HepG2 (cell line): ENCODE results near the gene MRPL43. TPM values are rescaled to one million over a fixed set of nuclear protein-coding genes. Genes with fewer than 3 reads are reported as not detected.
A peak's percentile ranks its signal among the peaks of the same experiment; 100 is the strongest.

Experiments used
- ATAC-seq: fragments of 200-7000 bp; cut with Tn5 transposase; 3 replicates; pipeline ENCODE4 v1.9.1; 2020; ENCODE audit warnings: mild to moderate bottlenecking, moderate library complexity
- BruUV-seq: library from RNA; stranded (reverse); fragments of 400-500 nt; replicated peaks from 2 replicates; lab custom pipeline; 2021; lab: Mats Ljungman, UMichigan
- CTCF ChIA-PET: fragments of 300-600 bp; formaldehyde crosslinking; extraction: SDS; loops from one replicate; lab custom pipeline; 2021; ENCODE audit warnings: low total read pairs, inconsistent platforms, low intra/inter-chr PET ratio; lab: Yijun Ruan, JAX
- POLR2A ChIA-PET: fragments of 350-600 bp; sonication (Branson Sonifier 250); formaldehyde crosslinking; loops from one replicate; lab custom pipeline; 2020; ENCODE audit warnings: antibody characterized with exemption, inconsistent platforms; lab: Yijun Ruan, JAX
- DNase-seq: peaks from one replicate; pipeline ENCODE4 v3.0.0-alpha.2; 2015; ENCODE audit warnings: low spot score
- FAIRE-seq: peaks from 3 replicates; lab custom pipeline; 2011; peaks lifted over from hg19 to GRCh38; lab: Jason Lieb, UNC
- H2AFZ ChIP-seq: one replicate; pipeline ENCODE4 v1.6.1; 2011; ENCODE audit warnings: low read length, inconsistent platforms
- H3K27ac ChIP-seq: fragments of 300-600 bp; 3 replicates; pipeline ENCODE4 v1.8.0; 2011; ENCODE audit warnings: mixed run types, mild to moderate bottlenecking, mixed read lengths, low read length, inconsistent platforms; ENCODE audit not compliant: insufficient read depth; ENCODE audit errors: extremely low read length
- H3K27me3 ChIP-seq, 2 experiments: fragments of 200-600 bp in 1 of 2; 2 replicates in 1 of 2; 3 replicates in 1 of 2; pipeline versions ENCODE4 v1.6.0 to v1.8.0; 2011; ENCODE audit warnings: low read length in 2 of 2, mild to moderate bottlenecking in 2 of 2, moderate library complexity in 2 of 2, inconsistent platforms in 1 of 2; ENCODE audit not compliant: insufficient read depth in 2 of 2, control insufficient read depth in 1 of 2
- H3K36me3 ChIP-seq, 2 experiments: fragments of 200-600 bp in 1 of 2; replicated peaks in 1 of 2; 2 replicates in 1 of 2; 3 replicates in 1 of 2; pipeline versions ENCODE4 v1.5.1 to v1.8.0; 2011; ENCODE audit warnings: low read length in 2 of 2, inconsistent platforms in 1 of 2; ENCODE audit not compliant: insufficient read depth in 2 of 2, control insufficient read depth in 1 of 2
- H3K4me1 ChIP-seq: 2 replicates; pipeline ENCODE4 v1.5.1; 2012; ENCODE audit warnings: low read length, inconsistent platforms; ENCODE audit not compliant: insufficient read depth
- H3K4me2 ChIP-seq: 2 replicates; pipeline ENCODE4 v1.6.0; 2011; ENCODE audit warnings: low read depth, low read length, inconsistent platforms
- H3K4me3 ChIP-seq, 3 experiments: fragments of 200-600 bp in 1 of 3; sonication (generic), shearing (Covaris generic) in 1 of 3; replicated peaks in 1 of 3; 2 replicates each; pipeline ENCODE4 v1.5.1; 2011 to 2016; ENCODE audit warnings: low read length in 3 of 3, inconsistent platforms in 2 of 3, low read depth in 2 of 3, mild to moderate bottlenecking in 2 of 3, control low read depth in 1 of 3, mixed read lengths in 1 of 3; ENCODE audit not compliant: insufficient read depth in 1 of 3
- H3K79me2 ChIP-seq: one replicate; pipeline ENCODE4 v1.6.1; 2011; ENCODE audit warnings: low read length, inconsistent platforms; ENCODE audit not compliant: insufficient read depth
- H3K9ac ChIP-seq: 2 replicates; pipeline ENCODE4 v1.6.0; 2011; ENCODE audit warnings: mild to moderate bottlenecking, low read depth, low read length, inconsistent platforms; ENCODE audit not compliant: insufficient read depth
- H3K9me3 ChIP-seq: 2 replicates; pipeline ENCODE4 v1.5.1; 2012; ENCODE audit warnings: mild to moderate bottlenecking, low read length
- H4K20me1 ChIP-seq: 2 replicates; pipeline ENCODE4 v1.6.0; 2011; ENCODE audit warnings: inconsistent platforms, mild to moderate bottlenecking, low read length, moderate library complexity; ENCODE audit not compliant: insufficient read depth
- CHD2 ChIP-seq: IDR thresholded peaks from 2 replicates; pipeline ENCODE4 v1.6.1; 2011; ENCODE audit warnings: low read depth, low read length, improper control_type of control experiment
- DR1 ChIP-seq: sonication (generic); formaldehyde crosslinking; IDR thresholded peaks from 2 replicates; pipeline ENCODE4 v1.8.0; 2021; ENCODE audit warnings: mild to moderate bottlenecking, missing genetic modification reagents, inconsistent platforms
- FLYWCH1 ChIP-seq: sonication (generic); formaldehyde crosslinking; IDR thresholded peaks from 2 replicates; pipeline ENCODE4 v1.8.1; 2023; ENCODE audit warnings: mild to moderate bottlenecking, missing genetic modification reagents
- GMEB2 ChIP-seq: IDR thresholded peaks from 2 replicates; pipeline ENCODE4 v1.6.1; 2016; ENCODE audit warnings: missing biosample characterization, missing genetic modification reagents, low read depth
- KDM1A ChIP-seq: IDR thresholded peaks from 2 replicates; pipeline ENCODE4 v1.6.1; 2016; ENCODE audit warnings: missing compliant biosample characterization
- NFIC ChIP-seq: IDR thresholded peaks from 2 replicates; pipeline ENCODE4 v1.6.1; 2012; ENCODE audit warnings: mild to moderate bottlenecking, low read length, inconsistent platforms
- NR2F1 ChIP-seq, 2 experiments: fragments of 450-650 bp in 1 of 2; formaldehyde crosslinking in 1 of 2; IDR thresholded peaks; 2 replicates each; pipeline versions ENCODE4 v1.5.0 to v1.6.1; 2016 to 2020; ENCODE audit warnings: mild to moderate bottlenecking in 1 of 2, missing compliant biosample characterization in 1 of 2, missing genetic modification reagents in 1 of 2, moderate library complexity in 1 of 2
- SALL1 ChIP-seq: sonication (generic); formaldehyde crosslinking; IDR thresholded peaks from 2 replicates; pipeline ENCODE4 v1.8.0; 2022; ENCODE audit warnings: mild to moderate bottlenecking, missing genetic modification reagents
- SOX6 ChIP-seq, 2 experiments: fragments of 450-650 bp in 1 of 2; sonication (generic) in 1 of 2; formaldehyde crosslinking in 1 of 2; IDR thresholded peaks; 2 replicates each; pipeline versions ENCODE4 v1.4.0 to v1.6.1; 2017 to 2020; ENCODE audit warnings: antibody characterized with exemption in 1 of 2, mild to moderate bottlenecking in 1 of 2, missing genetic modification reagents in 1 of 2
- SP4 ChIP-seq: sonication (generic); formaldehyde crosslinking; IDR thresholded peaks from 2 replicates; pipeline ENCODE4 v1.8.1; 2023; ENCODE audit warnings: mild to moderate bottlenecking, missing genetic modification reagents
- SSRP1 ChIP-seq: IDR thresholded peaks from 2 replicates; pipeline ENCODE4 v1.6.1; 2016; ENCODE audit warnings: control low read depth
- TCF7L2 ChIP-seq: IDR thresholded peaks from 2 replicates; pipeline ENCODE4 v1.6.1; 2011; ENCODE audit warnings: mild to moderate bottlenecking, low read depth, low read length, moderate library complexity
- ZFP36L1 ChIP-seq: sonication (generic); formaldehyde crosslinking; IDR thresholded peaks from 2 replicates; pipeline ENCODE4 v1.8.0; 2022; ENCODE audit warnings: mild to moderate bottlenecking, missing genetic modification reagents, moderate library complexity
- ZFP91 ChIP-seq: sonication (generic); formaldehyde crosslinking; IDR thresholded peaks from 2 replicates; pipeline ENCODE4 v1.9.0; 2022; ENCODE audit warnings: missing genetic modification reagents, mild to moderate bottlenecking, borderline replicate concordance
- ZHX1 ChIP-seq: sonication (generic); formaldehyde crosslinking; IDR thresholded peaks from 2 replicates; pipeline ENCODE4 v1.8.1; 2022; ENCODE audit warnings: low read depth, mild to moderate bottlenecking, missing genetic modification reagents
- ZNF276 ChIP-seq: sonication (generic); formaldehyde crosslinking; IDR thresholded peaks from 2 replicates; pipeline ENCODE4 v1.4.0; 2020; ENCODE audit warnings: mild to moderate bottlenecking, low read depth, missing genetic modification reagents
- ZNF30 ChIP-seq: sonication (generic); formaldehyde crosslinking; IDR thresholded peaks from 2 replicates; pipeline ENCODE4 v1.5.0; 2020; ENCODE audit warnings: mild to moderate bottlenecking, missing genetic modification reagents
- ZNF501 ChIP-seq: sonication (generic); formaldehyde crosslinking; IDR thresholded peaks from 2 replicates; pipeline ENCODE4 v1.5.1; 2020; ENCODE audit warnings: mild to moderate bottlenecking, moderate library complexity, missing genetic modification reagents
- WGBS: methylation state at CpG from one replicate; pipeline ENCODE4 v1.1.6; 2017; ENCODE audit warnings: low lambda C conversion rate; 5-methylcytosine and 5-hydroxymethylcytosine counted together
- in situ Hi-C: cut with HindIII; loops from 2 replicates; pipeline ENCODE4 v1.10.0; 2017; ENCODE audit warnings: low pct_unique_long_range_greater_than_20kb; ENCODE audit not compliant: extremely low pct_ligation_motif_present
- intact Hi-C: fragments of 100-400 bp; cut with micrococcal nuclease; formaldehyde crosslinking; loops from one replicate; pipeline ENCODE4 v1.10.0; 2022; ENCODE audit not compliant: unreplicated experiment
- polyA plus RNA-seq, 8 experiments: library from polyadenylated mRNA; depleted of rRNA in 3 of 8; stranded (reverse) in 7 of 8; unstranded in 1 of 8; fragments of >200 nt; fragmentation: Illumina TruSeq in 4 of 8; extraction: Trizol in 4 of 8; gene quantifications; 2 replicates each; pipeline versions ENCODE4 v1.2.1 to v1.2.3, GENCODE V29; 2011 to 2016; ENCODE audit warnings: low read depth in 4 of 8, missing spikeins in 1 of 8, mixed read lengths in 1 of 8; ENCODE audit not compliant: insufficient read depth in 1 of 8
- total RNA-seq, 5 experiments: library from RNA; depleted of rRNA; stranded (reverse); fragments of >200 nt; fragmentation: Illumina TruSeq; extraction: Trizol; gene quantifications; 2 replicates each; pipeline ENCODE4 v1.2.3, GENCODE V29; 2016; ENCODE audit warnings: low read depth in 1 of 5

Gene MRPL43
- total and polyA plus RNA-seq, 2 of the 13 experiments (the other 11 are each of a cell fraction or from before 2014, with no cell fraction given), result 71.0 to 73.7 TPM

GRCh38 chr10:100965820-100966219, 21.5 kb downstream of the MRPL43 start:
- BruUV-seq, result no TSS peak
- 80% methylated on average over 5 of the region's 5 CpGs for WGBS
- Histone ChIP-seq H3K9me3 (no peaks in the 10 kb centered on the region), H3K79me2 (peaks cover 15% of the 10 kb centered on the region), H2AFZ (no peak overlapping the region), H3K27ac (peak overlapping the region; percentile 36), H3K9ac (no peak overlapping the region), H3K36me3 (peaks cover 0 to 16% of the 10 kb centered on the region in 2 experiments; a peak in 1 of 5 replicates), H3K4me3 (no peak overlapping the region), H3K27me3 (no peaks in the 10 kb centered on the region; a peak in 1 of 5 replicates), H3K4me1 (peaks cover 73% of the 10 kb centered on the region), H4K20me1 (no peaks in the 10 kb centered on the region; the same call in 1 of the 2 replicates), H3K4me2 (no peak overlapping the region; the same call in 1 of the 2 replicates)
- DNase-seq, result no peak
- ChIA-PET POLR2A (interaction anchor here (1.0 to 12.6 kb wide), 2 partner anchors 11 to 26 kb away, joined by 3 to 277 read pairs; partner anchors contain the start of genes LZTS2, MRPL43 and TWNK), CTCF (no interaction called here)
- in situ Hi-C loops, result no loop called here
- intact Hi-C loops, result no loop called here
- FAIRE-seq, result no peak
- ATAC-seq, result no peak
- TF ChIP-seq SOX6 (IDR thresholded peaks at IDR 0.05) (no peak), SOX6 (CRISPR knock-in tag; IDR thresholded peaks at IDR 0.05) (0 out of 2 replicates have a peak, but pooled peaks have one; percentile 29), DR1 (CRISPR knock-in tag) (no peak), ZNF30 (CRISPR knock-in tag) (no peak), GMEB2 (CRISPR knock-in tag) (no peak), CHD2 (no peak), ZHX1 (CRISPR knock-in tag) (no peak), ZNF276 (CRISPR knock-in tag) (no peak), FLYWCH1 (CRISPR knock-in tag) (no peak), SP4 (CRISPR knock-in tag) (no peak), ZFP36L1 (CRISPR knock-in tag) (no peak), ZFP91 (CRISPR knock-in tag) (no peak), SALL1 (0 out of 2 replicates have a peak, but pooled peaks have one; percentile 29), ZNF501 (no peak), NFIC (no peak), KDM1A (CRISPR knock-in tag) (0 out of 2 replicates have a peak, but pooled peaks have one; percentile 30), TCF7L2 (no peak), NR2F1 (CRISPR knock-in tag; IDR thresholded peaks at IDR 0.05) (peak; percentile 59 to 80; a peak in 3 of 4 replicates), SSRP1 (CRISPR knock-in tag) (no peak)
